ENCODE data around the gene CCND2. TPM values are rescaled to one million over a fixed set of nuclear protein-coding genes. Genes with fewer than 3 reads are reported as not detected.
"Not testable (repeated sequence)": the region's sequence is repeated elsewhere in the genome, so short reads cannot be mapped to it uniquely, and the experiment has no call there.

CCND2 gene
- total and polyA plus RNA-seq, 2 of the 4 experiments (the other 2 are of a cell fraction) = 1.1 to 2.3 TPM

GRCh38 chr12:4243091-4243490, 30.5 kb upstream of the CCND2 start:
- Histone ChIP-seq H4K8ac (ENCODE audit: low read depth in 2 of 2, low read length in 2 of 2) (no peak overlapping the region), H2BK120ac (ENCODE audit: low read depth, low read length) (no peak overlapping the region), H4K5ac (ENCODE audit: low read depth, low read length) (no peak overlapping the region), H3K27ac (ENCODE audit: insufficient read depth, low read length) (no peak overlapping the region), H3K9me3 (ENCODE audit: control insufficient read depth, insufficient read depth, low read length) (peaks cover 4% of the 10 kb centered on the region; the same call in 1 of the 2 replicates), H2AFZ (replicated peaks; ENCODE audit: low read length, poor library complexity) (no peak overlapping the region), H2BK20ac (ENCODE audit: low read depth, low read length) (no peak overlapping the region), H3K9ac (ENCODE audit: low read depth, low read length) (no peak overlapping the region), H3K14ac (replicated peaks; ENCODE audit: low read depth, low read length) (no peak overlapping the region), H3K4me2 (ENCODE audit: low read depth, low read length) (no peak overlapping the region), H3K4me1 (ENCODE audit: control insufficient read depth, insufficient read depth, low read length) (no peaks in the 10 kb centered on the region), H4K20me1 (ENCODE audit: insufficient read depth, low read length) (no peaks in the 10 kb centered on the region), H3K18ac (ENCODE audit: low read depth, low read length) (no peak overlapping the region), H3K36me3 (ENCODE audit: control insufficient read depth, insufficient read depth, low read length) (no peaks in the 10 kb centered on the region), H3K23ac (ENCODE audit: low read depth, low read length) (no peak overlapping the region), H3K9me1 (ENCODE audit: insufficient read depth, low read length) (no peaks in the 10 kb centered on the region), H2BK5ac (ENCODE audit: low read depth, low read length, poor library complexity, severe bottlenecking) (no peak overlapping the region), H2BK15ac (ENCODE audit: low read depth, low read length) (no peak overlapping the region), H2AK5ac (ENCODE audit: low read depth, low read length) (no peak overlapping the region), H3K56ac (ENCODE audit: extremely low read depth, insufficient read depth, low read length) (no peak overlapping the region), H3K27me3 (ENCODE audit: control insufficient read depth, insufficient read depth, low read length) (no peaks in the 10 kb centered on the region), H4K91ac (ENCODE audit: insufficient read depth, low read depth, low read length) (no peak overlapping the region), H3K79me1 (ENCODE audit: low read depth in 1 of 2, low read length in 2 of 2) (no peaks in the 10 kb centered on the region), H3K4ac (ENCODE audit: low read depth, low read length) (no peak overlapping the region), H3K4me3 (ENCODE audit: insufficient read depth, low read depth, low read length) (no peak overlapping the region), H2AK9ac (replicated peaks; ENCODE audit: low read depth, low read length, poor library complexity) (no peak overlapping the region)
- dilution Hi-C loops (cut with HindIII; ENCODE audit: low sequenced_read_pairs, unreplicated experiment) = no loop called here
- ChIA-PET CTCF (no interaction called here), POLR2A (ENCODE audit: unreplicated experiment) (no interaction called here)
- intact Hi-C loops (cut with micrococcal nuclease) = no loop called here
- no peak for TF ChIP-seq RAD21 (IDR thresholded peaks at IDR 0.05; ENCODE audit: low read length)
- no peak for TF ChIP-seq POLR2A (IDR thresholded peaks at IDR 0.05; ENCODE audit: low read depth, low read length)
- ATAC-seq (ENCODE audit: low read depth) = no peak
- DNase-seq = no peak
- no CpG with 5 or more reads among the region's 7 CpGs for WGBS, 2 experiments (ENCODE audit: extremely low coverage in 2 of 2, insufficient read length in 1 of 2)
- no TSS peak for BruUV-seq (replicated peaks)
- in situ Hi-C loops (cut with MboI; ENCODE audit: low sequenced_read_pairs) = no loop called here

GRCh38 chr12:4243491-4244100, 30.0 kb upstream of the CCND2 start:
- POLR2A ChIA-PET (ENCODE audit: unreplicated experiment); H3K9me3 ChIP-seq (ENCODE audit: control insufficient read depth, insufficient read depth, low read length); H3K56ac ChIP-seq (ENCODE audit: extremely low read depth, insufficient read depth, low read length); H4K91ac ChIP-seq (ENCODE audit: insufficient read depth, low read depth, low read length); H4K8ac ChIP-seq (ENCODE audit: low read depth in 2 of 2, low read length in 2 of 2); intact Hi-C loops (cut with micrococcal nuclease); BruUV-seq (replicated peaks); H3K27me3 ChIP-seq (ENCODE audit: control insufficient read depth, insufficient read depth, low read length); dilution Hi-C loops (cut with HindIII; ENCODE audit: low sequenced_read_pairs, unreplicated experiment); H4K5ac ChIP-seq (ENCODE audit: low read depth, low read length); H2AK5ac ChIP-seq (ENCODE audit: low read depth, low read length); H3K4ac ChIP-seq (ENCODE audit: low read depth, low read length); H4K20me1 ChIP-seq (ENCODE audit: insufficient read depth, low read length); H2AK9ac ChIP-seq (replicated peaks; ENCODE audit: low read depth, low read length, poor library complexity); H3K4me1 ChIP-seq (ENCODE audit: control insufficient read depth, insufficient read depth, low read length); H2BK5ac ChIP-seq (ENCODE audit: low read depth, low read length, poor library complexity, severe bottlenecking); in situ Hi-C loops (cut with MboI; ENCODE audit: low sequenced_read_pairs); CTCF ChIA-PET; H3K36me3 ChIP-seq (ENCODE audit: control insufficient read depth, insufficient read depth, low read length); H2BK120ac ChIP-seq (ENCODE audit: low read depth, low read length); H3K4me2 ChIP-seq (ENCODE audit: low read depth, low read length); H3K27ac ChIP-seq (ENCODE audit: insufficient read depth, low read length); H3K4me3 ChIP-seq (ENCODE audit: insufficient read depth, low read depth, low read length); ATAC-seq (ENCODE audit: low read depth); H3K14ac ChIP-seq (replicated peaks; ENCODE audit: low read depth, low read length); H3K79me1 ChIP-seq (ENCODE audit: low read depth in 1 of 2, low read length in 2 of 2); H2BK20ac ChIP-seq (ENCODE audit: low read depth, low read length); H2BK15ac ChIP-seq (ENCODE audit: low read depth, low read length); H3K9me1 ChIP-seq (ENCODE audit: insufficient read depth, low read length); H3K18ac ChIP-seq (ENCODE audit: low read depth, low read length); H2AFZ ChIP-seq (replicated peaks; ENCODE audit: low read length, poor library complexity); H3K9ac ChIP-seq (ENCODE audit: low read depth, low read length); H3K23ac ChIP-seq (ENCODE audit: low read depth, low read length); DNase-seq: not testable (repeated sequence)
- WGBS, 2 experiments (ENCODE audit: extremely low coverage in 2 of 2, insufficient read length in 1 of 2) = 90% methylated on average over 19 of the region's 43 CpGs; no CpG with 5 or more reads in 1 of the 2 experiments

Measured in IMR-90 (cell line).